ENCODE measurements around the gene CCDC17.

- TF ChIP-seq YY1 (IDR thresholded peaks at IDR 0.05; ENCODE audit: insufficient read depth, insufficient read length) (no peak), SUZ12 (IDR thresholded peaks at IDR 0.05; ENCODE audit: extremely low read depth, insufficient read depth, insufficient read length) (no peak), ZNF274 (IDR thresholded peaks at IDR 0.05; ENCODE audit: low read depth, low read length) (no peak)
Measured at GRCh38 chr1:45604239-45604638, 19.6 kb downstream of the CCDC17 start.

Data from NT2/D1 (cell line).